A549 (cell line): ENCODE measurements around the gene TEDDM1.
"Not testable (repeated sequence)": the region's sequence is repeated elsewhere in the genome, so short reads cannot be mapped to it uniquely, and the experiment has no call there.

Source experiments
- CBX2 ChIP-seq: fragments of 200-600 bp; sonication (generic); IDR thresholded peaks from 2 replicates; pipeline ENCODE4 v1.6.1; 2016; ENCODE audit warnings: low read depth, mild to moderate bottlenecking, borderline replicate concordance
- CEBPB ChIP-seq, 2 experiments: fragments of >200 bp in 1 of 2; sonication (Bioruptor Twin) in 1 of 2; formaldehyde crosslinking in 1 of 2; IDR thresholded peaks; 2 replicates each; pipeline ENCODE4 v1.6.1; 2012 to 2016
- CTCF ChIP-seq: fragments of >200 bp; sonication (Bioruptor Twin); formaldehyde crosslinking; IDR thresholded peaks from 3 replicates; pipeline ENCODE4 v1.5.1; 2016
- FOXS1 ChIP-seq: fragments of 250-450 bp; sonication (Bioruptor Pico); IDR thresholded peaks from 2 replicates; pipeline ENCODE4 v1.5.0; 2020; ENCODE audit warnings: mild to moderate bottlenecking, moderate library complexity
- MAX ChIP-seq: IDR thresholded peaks from 2 replicates; pipeline ENCODE4 v1.6.1; 2012
- POLR2A ChIP-seq: IDR thresholded peaks from 2 replicates; pipeline ENCODE4 v1.6.1; 2012; ENCODE audit warnings: mild to moderate bottlenecking, low read length

GRCh38 chr1:182447124-182447523, 46.7 kb upstream of the TEDDM1 start:
- not testable (repeated sequence) for TF ChIP-seq CTCF; FOXS1; CEBPB (IDR thresholded peaks at IDR 0.05); MAX; POLR2A; CBX2
